Suprapubic skin (tissue), 4 donors: Measurements from ENCODE around the gene ST3GAL5. TPM values are rescaled to one million over a fixed set of nuclear protein-coding genes. Genes with fewer than 3 reads are reported as not detected.

Source experiments
- DNase-seq, 2 donors: peaks; one replicate each; pipeline ENCODE4 v3.0.0-alpha.2; 2019; ENCODE audit warnings: low spot score in 2 of 2
- H3K27ac ChIP-seq: fragments of 200-600 bp; sonication (generic); one replicate; pipeline ENCODE4 v1.5.1; 2019
- H3K27me3 ChIP-seq: fragments of 200-600 bp; sonication (generic); one replicate; pipeline ENCODE4 v1.5.1; 2019
- H3K36me3 ChIP-seq: fragments of 200-600 bp; sonication (generic); one replicate; pipeline ENCODE4 v1.5.1; 2019
- H3K4me1 ChIP-seq: fragments of 200-600 bp; sonication (generic); one replicate; pipeline ENCODE4 v1.5.1; 2019
- H3K4me3 ChIP-seq: fragments of 200-600 bp; sonication (generic); one replicate; pipeline ENCODE4 v1.5.1; 2019; ENCODE audit warnings: mild to moderate bottlenecking
- H3K9me3 ChIP-seq: fragments of 200-600 bp; sonication (generic); one replicate; pipeline ENCODE4 v1.5.1; 2019
- EP300 ChIP-seq: sonication (generic); formaldehyde crosslinking; IDR thresholded peaks from one replicate; pipeline ENCODE4 v1.6.1; 2017; ENCODE audit warnings: antibody characterized with exemption
- POLR2A ChIP-seq, 2 donors: fragments of 450-650 bp; IDR thresholded peaks; one replicate each; pipeline ENCODE4 v1.6.1; 2017; ENCODE audit warnings: antibody characterized with exemption in 2 of 2, mild to moderate bottlenecking in 2 of 2, moderate library complexity in 2 of 2
- POLR2AphosphoS5 ChIP-seq, 3 donors: sonication (generic); formaldehyde crosslinking; IDR thresholded peaks; one replicate each; pipeline ENCODE4 v1.6.1; 2017; ENCODE audit warnings: antibody characterized with exemption in 3 of 3
- WGBS: methylation state at CpG from one replicate; pipeline ENCODE4 v1.1.5; 2018; 5-methylcytosine and 5-hydroxymethylcytosine counted together
- total RNA-seq, 4 donors: library from RNA; depleted of rRNA; stranded (reverse); fragments of >200 nt; gene quantifications; one replicate each; pipeline ENCODE4 v1.1.0, GENCODE V29; 2016
- TF ChIP-seq, protein P1 (sequence below), 2 donors: fragments of 200-600 bp in 1 of 2; fragments of 450-650 bp in 1 of 2; sonication (generic) in 1 of 2; IDR thresholded peaks; one replicate each; pipeline ENCODE4 v1.5.1; 2016 to 2019; ENCODE audit warnings: antibody characterized with exemption in 2 of 2, mild to moderate bottlenecking in 1 of 2, moderate library complexity in 1 of 2

ST3GAL5 gene
- total RNA-seq, 4 donors from 2014 or later, result 9.5 to 17.8 (median 14.8) TPM

DNA sequence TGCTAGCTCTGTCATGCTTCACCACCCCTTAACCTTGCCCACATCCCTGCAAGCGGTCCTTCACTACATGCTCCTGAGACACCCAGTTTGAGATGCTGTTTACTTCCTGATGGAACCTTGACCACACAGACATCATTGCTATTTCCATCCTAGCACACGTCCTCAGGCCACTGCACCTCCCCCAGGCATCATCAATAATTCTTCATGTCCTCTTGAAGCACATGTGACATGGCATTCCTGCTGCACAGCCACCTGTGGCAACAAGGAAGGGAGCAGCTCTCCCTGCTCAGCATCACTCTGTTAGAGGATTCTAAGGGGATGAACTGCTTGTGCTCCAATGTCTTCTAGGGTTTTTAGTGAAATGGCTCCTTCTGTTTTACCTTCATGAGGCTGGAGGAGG, 26.1 kb upstream of the ST3GAL5 start:
- WGBS, result 75% methylated on average over 2 of the region's 2 CpGs
- Histone ChIP-seq H3K9me3 (no peaks in the 10 kb centered on the region), H3K36me3 (no peaks in the 10 kb centered on the region), H3K4me1 (peaks cover 29% of the 10 kb centered on the region), H3K4me3 (no peak overlapping the region), H3K27ac (peak overlapping the region; percentile 27), H3K27me3 (no peaks in the 10 kb centered on the region)
- DNase-seq, result no peak
- TF ChIP-seq, protein P1, sequence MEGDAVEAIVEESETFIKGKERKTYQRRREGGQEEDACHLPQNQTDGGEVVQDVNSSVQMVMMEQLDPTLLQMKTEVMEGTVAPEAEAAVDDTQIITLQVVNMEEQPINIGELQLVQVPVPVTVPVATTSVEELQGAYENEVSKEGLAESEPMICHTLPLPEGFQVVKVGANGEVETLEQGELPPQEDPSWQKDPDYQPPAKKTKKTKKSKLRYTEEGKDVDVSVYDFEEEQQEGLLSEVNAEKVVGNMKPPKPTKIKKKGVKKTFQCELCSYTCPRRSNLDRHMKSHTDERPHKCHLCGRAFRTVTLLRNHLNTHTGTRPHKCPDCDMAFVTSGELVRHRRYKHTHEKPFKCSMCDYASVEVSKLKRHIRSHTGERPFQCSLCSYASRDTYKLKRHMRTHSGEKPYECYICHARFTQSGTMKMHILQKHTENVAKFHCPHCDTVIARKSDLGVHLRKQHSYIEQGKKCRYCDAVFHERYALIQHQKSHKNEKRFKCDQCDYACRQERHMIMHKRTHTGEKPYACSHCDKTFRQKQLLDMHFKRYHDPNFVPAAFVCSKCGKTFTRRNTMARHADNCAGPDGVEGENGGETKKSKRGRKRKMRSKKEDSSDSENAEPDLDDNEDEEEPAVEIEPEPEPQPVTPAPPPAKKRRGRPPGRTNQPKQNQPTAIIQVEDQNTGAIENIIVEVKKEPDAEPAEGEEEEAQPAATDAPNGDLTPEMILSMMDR (IDR thresholded peaks at IDR 0.05), result no peak
- no peak for TF ChIP-seq POLR2A (IDR thresholded peaks at IDR 0.05)

DNA sequence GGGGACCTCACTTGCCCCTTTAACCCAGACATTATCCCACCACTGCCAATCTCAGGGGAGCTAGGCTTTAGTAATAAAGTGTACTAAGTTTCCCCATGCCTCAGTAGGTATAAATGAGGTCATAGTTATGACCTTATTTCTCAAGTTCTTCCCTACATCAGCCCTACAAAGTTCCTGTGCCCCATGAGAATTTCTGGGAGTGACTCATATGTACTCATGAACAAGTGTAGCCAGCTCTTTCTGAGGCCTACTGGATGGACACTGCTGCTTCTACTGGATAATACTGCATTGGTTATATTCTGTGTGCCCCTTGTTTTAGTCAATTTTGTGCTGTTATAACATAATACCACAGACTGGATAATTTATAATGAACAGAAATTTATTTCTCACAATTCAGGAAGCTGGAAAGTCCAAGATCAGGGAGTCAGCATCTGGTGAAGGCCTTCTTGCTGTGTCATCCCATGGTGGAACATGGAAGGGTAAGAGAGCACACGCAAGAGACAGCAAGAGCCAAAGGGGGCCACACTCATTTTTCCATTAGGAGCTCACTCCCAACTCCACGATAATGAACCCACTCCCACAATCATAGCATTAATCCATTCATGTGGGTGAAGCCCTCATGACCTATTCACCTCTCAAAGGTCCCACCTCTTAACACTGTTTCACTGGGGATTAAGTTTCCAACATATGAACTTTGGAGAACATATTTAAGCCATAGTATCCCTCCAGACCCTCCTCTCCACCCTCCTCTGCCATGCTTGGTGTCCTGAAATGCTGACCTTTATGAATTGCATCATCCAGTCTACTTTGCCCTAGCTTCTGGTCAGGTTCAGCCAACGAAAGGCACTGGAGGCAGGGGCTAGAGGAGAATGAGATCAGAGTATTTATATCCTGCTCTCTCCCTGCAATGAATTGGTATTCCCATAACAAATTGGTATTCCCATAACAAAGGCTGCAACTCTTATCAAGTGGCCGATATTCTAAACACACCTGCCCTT, 25.4 kb upstream of the ST3GAL5 start:
- no peaks in the 10 kb centered on the region for H3K36me3 ChIP-seq
- DNase-seq, result no peak
- no peaks in the 10 kb centered on the region for H3K9me3 ChIP-seq
- TF ChIP-seq POLR2A (IDR thresholded peaks at IDR 0.05) (no peak), POLR2AphosphoS5 (IDR thresholded peaks at IDR 0.05) (no peak), EP300 (no peak)
- TF ChIP-seq, protein P1 (IDR thresholded peaks at IDR 0.05), result no peak
- H3K4me3 ChIP-seq, result no peak overlapping the region
- peaks cover 33% of the 10 kb centered on the region for H3K4me1 ChIP-seq
- no peaks in the 10 kb centered on the region for H3K27me3 ChIP-seq
- H3K27ac ChIP-seq, result peak overlapping the region; percentile 39
- WGBS, result 85% methylated on average over 4 of the region's 4 CpGs

DNA sequence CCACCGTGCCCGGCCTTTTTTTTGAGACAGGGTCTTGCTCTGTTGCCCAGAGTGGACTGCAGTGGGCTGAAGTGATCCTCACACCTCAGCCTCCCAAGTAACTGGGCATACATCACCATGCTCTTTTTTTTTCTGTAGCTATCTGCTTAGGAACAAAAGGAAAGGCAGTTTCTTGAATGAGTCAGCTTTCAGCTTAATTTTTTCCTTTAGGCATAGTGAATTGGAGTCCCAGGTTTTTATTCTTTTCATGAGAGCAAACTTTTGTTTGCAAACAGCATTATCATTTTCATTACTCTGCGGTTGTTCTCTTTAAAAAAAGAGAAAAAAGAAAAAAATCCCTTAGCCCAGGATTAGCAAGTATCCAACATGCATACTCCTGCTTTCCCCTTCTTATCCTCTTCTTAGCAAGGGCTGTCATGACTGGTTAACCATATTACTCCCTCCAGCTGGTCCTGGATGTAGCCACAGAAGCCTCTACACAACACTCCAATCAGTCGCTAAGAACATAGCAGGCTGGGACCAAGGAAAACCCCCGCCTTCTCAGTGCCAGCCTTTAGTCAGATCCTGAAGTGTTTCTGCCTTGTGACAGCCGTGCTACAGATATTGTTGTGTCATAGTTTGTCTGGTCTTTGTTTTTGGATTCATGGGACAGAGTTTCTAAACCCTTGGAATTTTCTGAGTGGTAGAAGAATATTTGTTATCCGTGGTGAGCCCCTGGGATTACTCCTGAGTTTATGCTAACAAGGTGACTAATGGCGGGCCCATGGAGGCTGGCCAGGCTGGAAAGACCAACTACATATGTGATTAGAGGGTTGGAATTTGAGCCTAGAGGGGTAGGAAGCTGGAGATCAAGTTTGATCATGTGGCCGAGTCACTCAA, 23.3 kb upstream of the ST3GAL5 start:
- H3K4me1 ChIP-seq, result peaks cover 43% of the 10 kb centered on the region
- peak in 1 of 2 donors; percentile 87 for DNase-seq
- no peak overlapping the region for H3K4me3 ChIP-seq
- TF ChIP-seq POLR2AphosphoS5 (IDR thresholded peaks at IDR 0.05) (no peak), POLR2A (IDR thresholded peaks at IDR 0.05) (no peak), EP300 (no peak)
- TF ChIP-seq, protein P1 (IDR thresholded peaks at IDR 0.05), result no peak
- no peaks in the 10 kb centered on the region for H3K27me3 ChIP-seq
- H3K9me3 ChIP-seq, result no peaks in the 10 kb centered on the region
- peak overlapping the region; percentile 75 for H3K27ac ChIP-seq
- no peaks in the 10 kb centered on the region for H3K36me3 ChIP-seq
- 54% methylated on average over 9 of the region's 9 CpGs for WGBS

DNA sequence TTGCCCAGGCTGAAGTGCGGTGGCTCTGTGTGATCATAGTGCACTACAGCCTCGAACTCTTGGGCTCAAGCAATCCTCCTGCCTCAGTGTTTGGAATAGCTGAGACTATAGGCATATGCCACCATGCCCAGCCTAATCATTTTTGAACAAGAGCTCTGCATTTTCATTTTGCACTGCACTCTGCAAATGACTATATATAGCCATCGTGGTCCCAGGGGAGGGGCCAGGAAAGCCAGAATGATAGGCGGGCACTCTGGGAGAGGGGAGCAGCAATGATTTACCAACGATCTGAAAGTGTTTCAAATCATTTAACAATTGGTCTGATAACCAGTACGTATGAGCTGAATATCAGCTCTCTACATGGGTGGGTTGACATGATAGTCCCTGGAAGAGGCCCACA, 22.3 kb upstream of the ST3GAL5 start:
- Histone ChIP-seq H3K9me3 (no peaks in the 10 kb centered on the region), H3K36me3 (no peaks in the 10 kb centered on the region), H3K4me3 (no peak overlapping the region), H3K27ac (peak overlapping the region; percentile 75), H3K4me1 (peaks cover 48% of the 10 kb centered on the region), H3K27me3 (no peaks in the 10 kb centered on the region)
- 73% methylated on average over 6 of the region's 6 CpGs for whole genome bisulfite sequencing
- no peak for DNase-seq
- TF ChIP-seq, protein P1 (IDR thresholded peaks at IDR 0.05), result no peak
- no peak for TF ChIP-seq POLR2A (IDR thresholded peaks at IDR 0.05)

DNA sequence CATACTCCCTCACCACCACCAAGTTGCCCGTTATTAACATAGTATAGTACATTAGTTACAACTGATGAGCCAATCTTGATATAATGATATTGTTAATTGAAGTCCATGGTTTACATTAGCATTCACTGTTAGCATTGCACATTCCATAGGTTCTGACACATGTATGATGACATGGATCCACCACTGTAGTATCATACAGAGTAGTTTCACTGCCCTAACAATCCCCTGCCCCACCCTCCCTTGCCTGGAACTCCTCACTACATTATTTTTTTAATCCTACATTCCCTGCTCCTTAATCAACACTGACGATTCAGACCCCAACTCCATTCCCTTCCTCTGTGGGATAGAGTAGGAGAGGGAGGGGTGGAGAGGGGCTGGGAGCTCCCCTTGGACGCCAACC, 20.2 kb upstream of the ST3GAL5 start:
- TF ChIP-seq, protein P1 (IDR thresholded peaks at IDR 0.05), result no peak
- TF ChIP-seq EP300 (no peak), POLR2A (IDR thresholded peaks at IDR 0.05) (no peak), POLR2AphosphoS5 (IDR thresholded peaks at IDR 0.05) (no peak)
- H3K36me3 ChIP-seq, result no peaks in the 10 kb centered on the region
- 90% methylated on average over 3 of the region's 3 CpGs for WGBS
- no peaks in the 10 kb centered on the region for H3K9me3 ChIP-seq
- no peaks in the 10 kb centered on the region for H3K27me3 ChIP-seq
- no peak overlapping the region for H3K4me3 ChIP-seq
- no peak for DNase-seq
- peaks cover 52% of the 10 kb centered on the region for H3K4me1 ChIP-seq
- H3K27ac ChIP-seq, result no peak overlapping the region
